Measurements from ENCODE around the gene POLRMT.
"Not testable (repeated sequence)": the region's sequence is repeated elsewhere in the genome, so short reads cannot be mapped to it uniquely, and the experiment has no call there.

Gene POLRMT

DNA sequence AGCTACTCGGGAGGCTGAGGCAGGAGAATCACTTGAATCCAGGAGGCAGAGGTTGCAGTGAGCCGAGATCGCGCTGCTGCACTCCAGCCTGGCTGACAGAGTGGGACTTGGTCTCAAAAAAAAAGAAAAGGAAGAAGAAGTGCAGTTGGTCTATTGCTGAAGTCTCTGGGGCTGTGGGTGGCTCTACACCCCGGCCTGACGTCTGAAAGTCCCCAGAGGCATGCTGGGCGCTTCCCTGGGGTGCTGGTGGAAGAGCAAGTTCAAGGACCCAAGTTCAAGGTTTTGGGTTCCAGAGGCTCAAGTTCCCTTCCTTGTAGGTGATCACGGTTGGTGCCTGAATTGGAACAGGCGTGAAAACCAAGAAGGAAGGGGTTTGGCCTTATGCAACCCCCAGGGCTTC is 39.8 kb downstream of the POLRMT start:
- no peak for DNase-seq (ENCODE audit: low read depth)

GRCh38 chr19:593055-593454 is 40.3 kb downstream of the POLRMT start:
- DNase-seq (ENCODE audit: low read depth), result no peak

GRCh38 chr19:592101-592500 is 41.2 kb downstream of the POLRMT start:
- DNase-seq (ENCODE audit: low read depth), result no peak

- no peak for DNase-seq (ENCODE audit: low read depth)
Observed at GRCh38 chr19:591099-591958, 42.0 kb downstream of the POLRMT start.

DNA sequence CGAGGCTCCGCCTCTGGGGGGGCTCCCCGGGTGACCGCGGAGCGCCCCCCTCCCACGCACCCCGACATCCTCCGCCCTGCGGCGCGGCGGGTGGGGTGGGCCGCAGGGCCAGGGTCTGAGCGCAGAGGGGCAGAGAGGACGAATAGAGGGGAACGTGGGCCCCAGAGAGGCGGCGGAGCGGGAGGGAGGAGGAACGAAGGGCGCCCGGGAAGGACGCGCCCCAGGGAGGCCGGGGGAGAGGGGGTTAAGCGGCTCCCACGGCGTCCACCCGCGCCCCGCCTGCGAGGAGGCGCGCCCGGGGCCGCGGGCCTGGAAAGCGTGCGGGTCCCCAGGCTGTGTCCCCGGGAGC is 42.6 kb downstream of the POLRMT start:
- DNase-seq (ENCODE audit: low read depth), result no peak

DNA sequence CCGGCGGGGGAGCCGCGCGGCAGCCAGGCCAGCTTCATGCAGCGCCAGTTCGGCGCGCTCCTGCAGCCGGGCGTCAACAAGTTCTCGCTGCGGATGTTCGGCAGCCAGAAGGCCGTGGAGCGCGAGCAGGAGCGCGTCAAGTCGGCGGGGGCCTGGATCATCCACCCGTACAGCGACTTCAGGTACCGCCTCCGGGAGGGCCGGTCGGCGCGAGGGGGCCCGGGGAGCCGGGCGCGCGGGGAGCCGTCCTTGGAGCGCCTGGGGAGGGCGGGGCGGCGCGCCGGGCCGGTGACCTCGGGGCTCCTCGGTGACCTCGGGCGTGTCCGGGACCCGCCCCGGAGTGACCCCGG is 43.0 kb downstream of the POLRMT start:
- no peak for DNase-seq (ENCODE audit: low read depth)

DNA sequence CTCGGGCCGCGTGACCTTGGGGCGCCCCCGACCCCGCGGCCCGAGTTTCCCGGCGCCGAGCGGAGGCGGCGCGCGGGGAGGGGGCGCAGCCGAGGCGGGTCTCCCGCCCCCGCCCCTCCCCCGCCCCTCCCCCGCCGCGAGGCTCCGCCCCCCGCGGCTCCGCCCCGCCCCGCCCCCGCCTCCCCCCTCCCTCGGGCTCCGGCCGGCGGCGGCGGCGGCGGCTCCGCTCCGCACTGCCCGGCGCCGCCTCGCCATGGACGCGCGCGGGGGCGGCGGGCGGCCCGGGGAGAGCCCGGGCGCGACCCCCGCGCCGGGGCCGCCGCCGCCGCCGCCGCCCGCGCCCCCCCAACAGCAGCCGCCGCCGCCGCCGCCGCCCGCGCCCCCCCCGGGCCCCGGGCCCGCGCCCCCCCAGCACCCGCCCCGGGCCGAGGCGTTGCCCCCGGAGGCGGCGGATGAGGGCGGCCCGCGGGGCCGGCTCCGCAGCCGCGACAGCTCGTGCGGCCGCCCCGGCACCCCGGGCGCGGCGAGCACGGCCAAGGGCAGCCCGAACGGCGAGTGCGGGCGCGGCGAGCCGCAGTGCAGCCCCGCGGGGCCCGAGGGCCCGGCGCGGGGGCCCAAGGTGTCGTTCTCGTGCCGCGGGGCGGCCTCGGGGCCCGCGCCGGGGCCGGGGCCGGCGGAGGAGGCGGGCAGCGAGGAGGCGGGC is 43.5 kb downstream of the POLRMT start, which contains the start of gene HCN2:
Gene HCN2 (plus strand): TSS at position 189 of the 703 bp plus-strand sequence. CDS start 65 bp downstream, at position 254.
- DNase-seq (ENCODE audit: low read depth), result no peak

- DNase-seq (ENCODE audit: low read depth), result no peak
Observed at GRCh38 chr19:588741-589692, 44.3 kb downstream of the POLRMT start.

DNA sequence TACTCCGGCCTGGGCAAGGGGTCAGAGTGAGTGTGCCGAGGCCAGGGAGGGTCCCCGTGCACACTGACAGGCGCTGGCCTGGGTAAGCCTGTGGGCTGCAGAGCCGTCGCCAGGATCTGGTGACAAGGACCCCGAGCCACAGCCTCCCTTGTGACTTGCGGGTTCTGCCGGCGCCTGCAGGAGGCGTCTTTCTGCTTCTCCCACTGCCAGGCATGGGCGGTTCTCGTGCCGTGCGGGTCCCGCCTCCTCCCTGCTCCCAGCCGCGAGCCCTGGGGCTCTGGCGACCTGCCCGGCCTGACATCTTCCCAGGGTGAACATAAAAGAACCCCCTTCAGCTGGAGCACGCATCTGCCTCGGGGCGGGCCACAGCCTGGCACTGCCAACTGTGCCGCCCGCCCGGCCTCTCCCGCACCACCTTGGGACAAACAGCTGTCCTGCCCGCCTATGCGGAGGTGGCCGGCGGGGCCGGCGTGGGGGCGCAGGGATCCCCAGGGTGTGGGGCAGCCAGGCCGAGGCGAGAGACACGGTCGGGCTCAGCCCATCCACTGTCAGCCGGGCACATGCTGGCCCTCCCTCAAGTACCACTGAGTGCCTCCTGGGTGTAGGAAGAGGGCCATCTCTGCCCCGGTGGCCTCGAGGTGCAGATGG is 45.1 kb downstream of the POLRMT start:
- peak; percentile 52 for DNase-seq (ENCODE audit: low read depth)

GRCh38 chr19:585551-586110 is 47.7 kb downstream of the POLRMT start:
- DNase-seq (ENCODE audit: low read depth), result no peak

DNA sequence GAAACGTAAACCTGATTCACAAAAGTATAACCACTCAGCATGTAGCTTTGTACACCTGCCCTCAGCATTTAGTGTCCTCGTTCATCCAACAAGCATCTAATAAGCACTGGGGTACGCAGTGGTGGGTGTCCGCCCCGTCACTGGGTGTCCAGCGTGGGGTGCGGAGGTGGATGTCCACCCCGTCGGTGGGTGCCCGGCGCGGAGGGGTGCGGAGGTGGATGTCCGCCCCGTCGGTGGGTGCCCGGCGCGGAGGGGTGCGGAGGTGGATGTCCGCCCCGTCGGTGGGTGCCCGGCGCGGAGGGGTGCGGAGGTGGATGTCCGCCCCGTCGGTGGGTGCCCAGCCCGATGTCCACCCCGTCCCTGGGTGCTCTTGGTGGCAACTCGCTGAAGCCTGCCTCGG is 48.2 kb downstream of the POLRMT start:
- DNase-seq (ENCODE audit: low read depth), result not testable (repeated sequence)

DNA sequence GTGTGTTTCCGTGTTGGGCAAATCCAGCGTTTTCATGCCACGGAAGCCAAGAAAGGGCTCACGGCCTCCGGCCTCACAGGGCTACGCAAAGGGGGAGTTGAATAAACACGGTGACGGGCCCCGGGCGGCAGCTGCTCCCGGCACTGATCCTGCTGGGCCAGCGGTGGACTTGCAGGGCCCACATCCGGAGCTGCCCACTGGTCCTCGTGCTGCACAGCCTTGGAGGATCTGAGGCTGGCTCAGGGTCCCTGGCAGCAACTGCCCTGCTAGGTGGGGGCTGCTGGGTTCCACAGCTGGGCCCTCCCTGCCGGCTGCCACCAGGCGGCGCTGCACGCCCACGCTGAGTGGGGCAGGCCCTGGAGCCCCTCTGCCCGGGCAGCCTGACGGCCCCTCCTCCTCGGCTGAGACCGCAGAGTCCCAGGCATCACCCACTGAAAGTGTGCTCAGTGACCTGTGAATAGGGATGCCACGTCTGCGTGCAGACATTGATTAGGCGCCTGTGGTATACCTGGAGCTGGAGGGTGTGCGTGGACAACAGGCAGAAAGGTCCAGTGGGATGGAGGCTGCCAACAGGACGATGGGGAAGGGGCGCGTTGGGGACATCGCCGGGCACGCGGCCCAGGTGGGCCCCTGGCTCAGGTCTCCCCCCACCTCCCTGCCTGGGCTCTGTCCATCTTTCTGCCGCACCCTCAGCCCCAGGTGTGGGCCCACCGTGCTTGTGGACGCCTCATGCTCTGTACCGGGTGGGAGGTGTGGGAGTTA is 48.9 kb downstream of the POLRMT start:
- peak; percentile 48 for DNase-seq (ENCODE audit: low read depth)

GRCh38 chr19:583968-584239 is 49.4 kb downstream of the POLRMT start:
- DNase-seq (ENCODE audit: low read depth), result no peak

DNA sequence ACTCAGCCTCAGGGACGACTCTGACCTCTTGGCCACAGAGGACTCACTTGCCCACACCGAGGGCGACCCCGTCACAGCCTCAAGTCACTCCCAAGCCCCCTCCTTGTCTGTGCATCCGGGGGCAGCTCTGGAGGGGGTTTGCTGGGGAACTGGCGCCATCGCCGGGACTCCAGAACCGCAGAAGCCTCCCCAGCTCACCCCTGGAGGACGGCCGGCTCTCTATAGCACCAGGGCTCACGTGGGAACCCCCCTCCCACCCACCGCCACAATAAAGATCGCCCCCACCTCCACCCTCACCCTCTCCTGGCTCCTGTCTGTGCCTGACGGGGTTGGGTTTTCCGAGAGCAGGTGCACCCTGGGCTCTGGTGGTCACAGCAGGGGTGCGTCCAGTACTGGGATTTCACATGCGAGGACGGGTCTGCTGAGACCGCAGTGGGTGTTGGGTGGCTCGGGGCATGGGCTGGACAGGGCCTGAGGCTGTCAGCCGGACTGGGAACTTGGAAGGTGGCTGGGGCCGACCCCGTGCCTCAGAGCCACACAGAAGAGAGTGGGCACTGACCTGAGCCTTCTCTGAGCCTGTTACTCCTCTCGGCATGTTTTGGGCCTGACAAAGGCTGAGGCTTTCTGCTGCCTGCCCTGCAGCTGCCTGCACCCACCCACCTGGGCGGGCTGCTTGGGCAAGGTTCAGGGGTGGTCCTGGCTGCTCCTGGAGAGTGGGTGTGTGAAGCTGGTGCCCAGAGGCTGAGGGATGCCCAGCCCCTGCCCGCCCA is 50.0 kb downstream of the POLRMT start:
- no peak for DNase-seq (ENCODE audit: low read depth)

GRCh38 chr19:582497-583197 is 50.7 kb downstream of the POLRMT start:
- no peak for DNase-seq (ENCODE audit: low read depth)

DNA sequence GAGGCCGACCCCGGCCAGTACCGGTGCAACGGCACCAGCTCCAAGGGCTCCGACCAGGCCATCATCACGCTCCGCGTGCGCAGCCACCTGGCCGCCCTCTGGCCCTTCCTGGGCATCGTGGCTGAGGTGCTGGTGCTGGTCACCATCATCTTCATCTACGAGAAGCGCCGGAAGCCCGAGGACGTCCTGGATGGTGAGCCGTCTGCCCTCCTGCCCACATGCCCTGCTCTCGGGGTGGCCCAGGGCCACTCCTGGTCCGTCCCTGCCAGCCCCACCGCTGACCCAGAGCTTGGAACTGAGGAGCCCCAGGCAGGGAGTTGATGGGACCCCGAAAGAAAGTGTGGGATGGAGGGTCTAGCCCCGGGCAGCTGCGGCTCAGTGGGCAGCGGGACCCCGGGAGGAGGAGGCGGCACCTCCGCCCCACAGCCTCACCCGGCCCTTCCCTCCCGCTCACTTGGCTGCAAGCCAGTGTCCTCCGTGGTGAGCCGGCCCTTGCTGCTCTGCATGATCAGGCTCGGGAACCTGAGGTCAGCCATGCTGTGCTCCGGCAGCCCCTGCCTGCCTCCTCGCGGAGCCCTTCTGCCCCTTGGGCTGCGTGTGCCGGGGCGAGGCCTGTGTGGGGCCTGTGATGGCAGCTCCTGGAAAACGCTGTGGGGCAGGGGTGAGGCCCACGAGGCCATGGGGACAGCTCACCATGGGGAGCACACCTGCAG is 51.8 kb downstream of the POLRMT start:
- no peak for DNase-seq (ENCODE audit: low read depth)

- no peak for DNase-seq (ENCODE audit: low read depth)
Observed at GRCh38 chr19:580274-580835, 53.0 kb downstream of the POLRMT start.

DNA sequence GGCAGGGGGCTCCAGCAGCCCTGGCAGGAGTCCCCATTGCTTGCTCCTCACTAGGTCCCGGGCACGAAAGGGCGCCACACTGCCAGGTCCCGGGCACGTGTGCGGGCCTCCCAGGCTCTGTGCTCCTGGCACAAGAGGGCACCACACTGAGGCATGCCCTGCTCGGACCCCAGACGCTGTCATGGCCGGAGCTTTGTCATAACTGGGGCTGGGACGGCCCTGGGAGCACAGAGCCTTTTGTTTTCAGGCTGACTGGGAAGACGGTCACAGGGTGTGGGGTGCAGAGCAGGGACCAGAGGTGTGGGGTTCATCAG is 53.5 kb downstream of the POLRMT start:
- no peak for DNase-seq (ENCODE audit: low read depth)
